GM23338 (cell line): ENCODE measurements around the gene SHC4. TPM values are rescaled to one million over a fixed set of nuclear protein-coding genes. Genes with fewer than 3 reads are reported as not detected.

Source experiments
- ATAC-seq: fragments of 200-7000 bp; cut with Tn5 transposase; 3 replicates; pipeline ENCODE4 v1.9.1; 2020
- DNase-seq: peaks from one replicate; pipeline ENCODE4 v3.0.0-alpha.2; 2015; ENCODE audit warnings: low spot score
- H2AFZ ChIP-seq: fragments of 200-600 bp; sonication (generic); 2 replicates; pipeline ENCODE4 v1.8.0; 2016; ENCODE audit warnings: antibody characterized with exemption, mild to moderate bottlenecking, moderate library complexity
- H3F3A ChIP-seq: fragments of 200-600 bp; sonication (generic); replicated peaks from 2 replicates; pipeline ENCODE4 v1.8.0; 2017; ENCODE audit warnings: antibody characterized with exemption, mixed run types, low read depth
- H3K27ac ChIP-seq: fragments of 200-600 bp; sonication (generic); 2 replicates; pipeline ENCODE4 v1.6.1; 2016; ENCODE audit warnings: low read depth
- H3K27me3 ChIP-seq: fragments of 200-600 bp; sonication (generic); 2 replicates; pipeline ENCODE4 v1.8.0; 2016; ENCODE audit warnings: mild to moderate bottlenecking, mixed run types, moderate library complexity; ENCODE audit not compliant: insufficient read depth
- H3K36me3 ChIP-seq: fragments of 200-600 bp; sonication (generic); 2 replicates; pipeline ENCODE4 v1.8.0; 2016; ENCODE audit warnings: mild to moderate bottlenecking; ENCODE audit not compliant: insufficient read depth
- H3K4me1 ChIP-seq: fragments of 200-600 bp; sonication (generic); 2 replicates; pipeline ENCODE4 v1.8.0; 2016; ENCODE audit warnings: mild to moderate bottlenecking, moderate library complexity; ENCODE audit not compliant: insufficient read depth
- H3K4me2 ChIP-seq: fragments of 200-600 bp; sonication (generic); 2 replicates; pipeline ENCODE4 v1.7.1; 2017; ENCODE audit warnings: mixed run types
- H3K4me3 ChIP-seq: fragments of 200-600 bp; sonication (generic); 2 replicates; pipeline ENCODE4 v1.6.1; 2016; ENCODE audit warnings: mixed run types
- H3K79me2 ChIP-seq: fragments of 200-600 bp; sonication (generic); replicated peaks from 2 replicates; pipeline ENCODE4 v1.8.0; 2017; ENCODE audit warnings: mild to moderate bottlenecking; ENCODE audit not compliant: insufficient read depth
- H3K9me2 ChIP-seq: fragments of 200-600 bp; sonication (generic); 2 replicates; pipeline ENCODE4 v1.8.0; 2017; ENCODE audit not compliant: insufficient read depth
- H4K20me1 ChIP-seq: fragments of 200-600 bp; sonication (generic); replicated peaks from 2 replicates; pipeline ENCODE4 v1.8.0; 2017; ENCODE audit warnings: mild to moderate bottlenecking; ENCODE audit not compliant: insufficient read depth
- H3K27ac Mint-ChIP-seq: 2 replicates; pipeline ENCODE4 v1.8.0; 2020; ENCODE audit warnings: inconsistent platforms, mild to moderate bottlenecking, moderate library complexity, mixed read lengths
- H3K27me3 Mint-ChIP-seq: 3 replicates; pipeline ENCODE4 v1.8.0; 2022; ENCODE audit warnings: low read depth, mild to moderate bottlenecking, moderate library complexity, mixed read lengths, inconsistent platforms; ENCODE audit not compliant: insufficient read depth, poor library complexity
- H3K36me3 Mint-ChIP-seq: 3 replicates; pipeline ENCODE4 v1.8.0; 2021; ENCODE audit warnings: low read depth, mild to moderate bottlenecking, inconsistent platforms, moderate library complexity, mixed read lengths
- H3K4me1 Mint-ChIP-seq: 3 replicates; pipeline ENCODE4 v1.8.0; 2020; ENCODE audit warnings: mild to moderate bottlenecking, inconsistent platforms, mixed read lengths
- H3K4me3 Mint-ChIP-seq: 3 replicates; pipeline ENCODE4 v1.8.0; 2021; ENCODE audit warnings: moderate library complexity, mild to moderate bottlenecking, inconsistent platforms, mixed read lengths
- H3K9me3 Mint-ChIP-seq: 3 replicates; pipeline ENCODE4 v1.8.0; 2020; ENCODE audit warnings: moderate library complexity, mild to moderate bottlenecking, inconsistent platforms, mixed read lengths
- CREB1 ChIP-seq: fragments of 250-450 bp; sonication (Bioruptor Pico); IDR thresholded peaks from 2 replicates; pipeline ENCODE4 v1.5.0; 2020; ENCODE audit warnings: low read depth, mild to moderate bottlenecking, moderate library complexity
- CTCF ChIP-seq, 2 experiments: fragments of 200-600 bp in 1 of 2; sonication (generic) in 1 of 2; conservative IDR thresholded peaks; 2 replicates each; pipeline versions ENCODE4 v1.5.1 to v1.6.1; 2016 to 2017; ENCODE audit warnings: antibody characterized with exemption in 2 of 2, low read depth in 2 of 2, mild to moderate bottlenecking in 2 of 2, moderate library complexity in 1 of 2
- ETS1 ChIP-seq: IDR thresholded peaks from 2 replicates; pipeline ENCODE4 v1.6.1; 2016; ENCODE audit warnings: antibody characterized with exemption
- EZH2 ChIP-seq: fragments of 200-600 bp; sonication (generic); IDR thresholded peaks from one replicate; pipeline ENCODE4 v1.8.0; 2017; ENCODE audit warnings: antibody characterized with exemption, mild to moderate bottlenecking, low read depth; ENCODE audit not compliant: unreplicated experiment
- EZH2phosphoT487 ChIP-seq: fragments of 200-600 bp; sonication (generic); IDR thresholded peaks from one replicate; pipeline ENCODE4 v1.8.1; 2018; ENCODE audit warnings: antibody characterized with exemption; ENCODE audit not compliant: unreplicated experiment
- JUNB ChIP-seq: IDR thresholded peaks from one replicate; pipeline ENCODE4 v1.6.1; 2016; ENCODE audit warnings: antibody characterized with exemption; ENCODE audit not compliant: unreplicated experiment
- NANOG ChIP-seq: IDR thresholded peaks from 2 replicates; pipeline ENCODE4 v1.6.1; 2016; ENCODE audit warnings: antibody characterized with exemption, borderline replicate concordance
- POLR2AphosphoS5 ChIP-seq: IDR thresholded peaks from 2 replicates; pipeline ENCODE4 v1.6.1; 2016; ENCODE audit warnings: antibody characterized with exemption, low read depth
- REST ChIP-seq: IDR thresholded peaks from one replicate; pipeline ENCODE4 v1.6.1; 2018; ENCODE audit warnings: antibody characterized with exemption; ENCODE audit not compliant: unreplicated experiment
- STAT1 ChIP-seq: IDR thresholded peaks from one replicate; pipeline ENCODE4 v1.6.1; 2016; ENCODE audit warnings: antibody characterized with exemption; ENCODE audit not compliant: unreplicated experiment
- ZNF114 ChIP-seq: fragments of 250-450 bp; sonication (Bioruptor Pico); IDR thresholded peaks from 2 replicates; pipeline ENCODE4 v1.5.0; 2020; ENCODE audit warnings: mild to moderate bottlenecking, moderate library complexity
- ZNF331 ChIP-seq: fragments of 250-450 bp; sonication (Bioruptor Pico); IDR thresholded peaks from 2 replicates; pipeline ENCODE4 v1.5.0; 2020; ENCODE audit warnings: low read depth, mild to moderate bottlenecking, moderate library complexity
- ZNF462 ChIP-seq: fragments of 250-450 bp; sonication (Bioruptor Pico); IDR thresholded peaks from 2 replicates; pipeline ENCODE4 v1.5.0; 2020; ENCODE audit warnings: mild to moderate bottlenecking, moderate library complexity
- polyA plus RNA-seq: library from polyadenylated mRNA; unstranded; fragments of >200 nt; fragmentation: Nextera tagmentation; extraction: Ambion mirVana; gene quantifications from 2 replicates; pipeline ENCODE4 v1.2.1, GENCODE V29; 2016
- total RNA-seq: library from RNA; depleted of rRNA; stranded (reverse); fragments of >200 nt; shearing (Covaris generic); gene quantifications from 2 replicates; pipeline ENCODE4 v1.2.3, GENCODE V29; 2014

The SHC4 gene
- total and polyA plus RNA-seq, 2 experiments from 2014 or later = 0.21 to 0.32 TPM

- no peak overlapping the region for H3K27ac Mint-ChIP-seq
- H3K9me3 Mint-ChIP-seq = no peaks in the 10 kb centered on the region
- Histone ChIP-seq H3K4me1 (peaks cover 14% of the 10 kb centered on the region), H3K27ac (no peak overlapping the region), H3K36me3 (0 out of 2 replicates have a peak, but pooled peaks cover 2% of the 10 kb centered on the region), H3K27me3 (no peaks in the 10 kb centered on the region), H3K4me3 (no peak overlapping the region), H2AFZ (no peak overlapping the region), H3F3A (no peaks in the 10 kb centered on the region), H3K79me2 (no peaks in the 10 kb centered on the region), H4K20me1 (no peaks in the 10 kb centered on the region), H3K4me2 (no peak overlapping the region), H3K9me2 (no peaks in the 10 kb centered on the region)
- DNase-seq (no peak), ATAC-seq (no peak)
- H3K36me3 Mint-ChIP-seq = peaks cover 4% of the 10 kb centered on the region; the same call in 2 of the 3 replicates
- peaks cover 12% of the 10 kb centered on the region for H3K4me1 Mint-ChIP-seq
- no peak for TF ChIP-seq JUNB
- TF ChIP-seq NANOG = no peak
- TF ChIP-seq REST = no peak
- no peak for TF ChIP-seq CREB1 (CRISPR knock-in tag)
- no peak for TF ChIP-seq STAT1
- no peak for TF ChIP-seq ETS1
- TF ChIP-seq CTCF (conservative IDR thresholded peaks at IDR 0.05; ENCODE audit: low read depth in 2 of 2) = no peak
- no peak for TF ChIP-seq ZNF462
- TF ChIP-seq ZNF114 (CRISPR knock-in tag) = no peak
- no peak for TF ChIP-seq POLR2AphosphoS5
- TF ChIP-seq ZNF331 = no peak
- no peak for TF ChIP-seq EZH2phosphoT487
- TF ChIP-seq EZH2 = no peak
- H3K27me3 Mint-ChIP-seq = no peaks in the 10 kb centered on the region
- no peak overlapping the region for H3K4me3 Mint-ChIP-seq
These were observed 23.4 kb upstream of the SHC4 start for GRCh38 chr15:48987142-48987541.
